GM12892 (cell line): ENCODE data around the gene PTPRU.

Experiments used
- DNase-seq: peaks from one replicate; pipeline ENCODE4 v3.0.0; 2011; ENCODE audit not compliant: insufficient read length
- FAIRE-seq: peaks from 2 replicates; lab custom pipeline; 2011; peaks lifted over from hg19 to GRCh38; lab: Jason Lieb, UNC
- POLR2A ChIP-seq: IDR thresholded peaks from 2 replicates; pipeline ENCODE4 v1.6.1; 2011; ENCODE audit warnings: low read depth, low read length, control low read depth
- POLR2AphosphoS5 ChIP-seq: IDR thresholded peaks from 2 replicates; pipeline ENCODE4 v1.6.1; 2011; ENCODE audit warnings: low read depth, low read length, control low read depth
- TAF1 ChIP-seq: IDR thresholded peaks from 2 replicates; pipeline ENCODE4 v1.6.1; 2011; ENCODE audit warnings: low read depth, mild to moderate bottlenecking, control low read depth, low read length, borderline replicate concordance

The PTPRU gene

DNA sequence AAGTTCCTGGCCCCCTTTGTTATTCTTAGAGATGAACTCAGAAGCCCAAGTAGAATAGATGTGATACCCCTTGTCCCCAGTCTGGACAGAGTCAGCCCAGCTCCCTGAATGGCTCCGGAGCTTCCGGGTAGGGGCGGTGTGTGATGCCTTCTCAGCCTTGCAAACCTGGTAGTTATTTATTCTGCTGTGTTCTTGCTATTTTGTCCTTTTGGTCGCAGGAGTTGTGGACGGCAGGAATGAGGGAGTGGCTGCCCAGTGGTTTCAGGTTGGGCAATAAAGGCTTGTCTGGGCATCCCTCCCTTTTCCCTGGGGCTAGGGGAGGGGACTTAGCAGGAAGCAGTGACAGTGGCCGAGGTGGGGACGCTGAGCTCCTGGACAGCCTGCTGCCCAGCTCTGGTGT lies 2.8 kb downstream of the PTPRU start:
- DNase-seq (no peak), FAIRE-seq (no peak)
- TF ChIP-seq POLR2A, result no peak
- no peak for TF ChIP-seq TAF1
- TF ChIP-seq POLR2AphosphoS5, result no peak

DNA sequence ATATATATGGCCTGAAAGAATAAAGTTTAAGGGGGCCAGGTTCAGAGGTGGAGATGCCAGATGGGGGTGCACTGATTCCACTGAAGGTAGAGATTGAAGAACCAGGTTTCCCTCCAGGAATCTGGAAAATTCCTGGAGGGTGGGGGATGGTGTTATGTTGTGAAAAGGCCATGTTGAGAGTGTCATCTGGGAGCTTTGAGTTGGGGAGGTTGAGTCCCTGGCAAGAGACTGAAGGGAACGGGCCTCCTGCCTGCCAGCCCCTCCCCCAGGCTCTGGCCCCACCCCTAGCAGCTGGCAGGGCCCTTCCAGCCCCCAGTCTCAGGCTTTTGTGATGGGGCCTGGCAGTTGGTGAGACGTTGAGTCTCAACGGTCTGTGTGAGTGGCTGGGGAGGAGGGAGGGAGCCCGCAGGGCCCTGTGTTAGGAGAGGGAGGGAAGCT lies 4.1 kb downstream of the PTPRU start:
- TF ChIP-seq TAF1 (no peak), POLR2A (no peak), POLR2AphosphoS5 (no peak)
- DNase-seq (no peak), FAIRE-seq (no peak)

DNA sequence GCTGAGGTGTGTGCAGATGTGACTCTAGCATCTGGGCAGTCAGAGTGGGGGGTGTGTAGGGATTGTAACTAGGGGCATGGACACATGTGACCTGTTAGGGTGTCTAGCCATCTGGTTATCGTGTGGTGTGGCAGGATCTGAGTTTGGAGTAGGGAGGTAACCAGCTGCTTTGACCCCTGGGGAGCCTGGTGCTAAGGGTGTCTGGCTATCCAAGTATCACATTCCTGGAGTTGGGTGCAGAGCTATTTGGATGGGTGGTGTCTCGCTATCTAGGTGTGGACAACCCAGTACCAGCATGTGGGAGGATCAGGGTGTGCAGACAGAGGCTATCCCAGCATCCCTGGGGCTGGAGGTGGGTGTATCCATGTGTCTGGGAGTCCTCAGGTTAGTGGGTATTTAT lies 4.7 kb downstream of the PTPRU start:
- FAIRE-seq, result no peak
- TF ChIP-seq POLR2AphosphoS5, result no peak
- TF ChIP-seq POLR2A, result no peak
- DNase-seq, result no peak

DNA sequence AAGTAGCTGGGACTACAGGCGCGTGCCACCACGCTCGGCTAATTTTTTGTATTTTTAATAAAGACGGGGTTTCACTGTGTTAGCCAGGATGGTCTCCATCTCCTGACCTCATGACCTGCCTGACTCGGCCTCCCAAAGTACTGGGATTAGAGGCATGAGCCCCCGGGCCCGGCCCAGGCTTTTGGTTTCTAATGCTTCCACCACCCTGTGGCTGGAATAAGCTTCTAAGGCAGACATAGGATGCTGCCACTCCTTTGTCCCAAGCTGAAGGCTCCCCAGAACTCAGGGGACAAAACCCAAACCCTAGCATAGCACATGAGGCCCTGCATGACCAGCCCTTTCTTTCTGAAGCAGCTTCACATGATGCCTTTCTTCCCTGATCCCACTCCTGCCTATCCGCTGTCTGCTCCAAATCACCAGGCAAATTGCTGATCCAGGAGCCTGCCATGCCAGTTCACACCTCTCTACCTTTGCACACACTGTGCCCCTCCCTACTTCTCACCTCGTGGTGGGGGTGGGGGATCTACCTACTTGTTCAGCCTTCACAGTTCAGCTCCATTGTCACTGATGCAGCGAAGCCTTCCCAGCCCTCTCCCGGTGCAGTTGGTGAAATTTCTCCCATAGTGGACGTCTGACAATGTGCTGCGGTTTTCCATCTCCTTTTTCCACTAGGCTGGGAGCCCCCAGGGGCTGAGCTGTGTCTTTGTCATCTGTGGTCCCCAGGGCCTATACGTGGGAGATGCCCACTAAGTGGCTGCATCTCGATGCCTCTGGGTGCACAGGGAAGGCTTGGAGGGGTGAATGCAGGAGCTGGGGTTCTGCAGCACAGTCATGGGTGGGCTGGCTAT lies 6.9 kb downstream of the PTPRU start:
- no peak for TF ChIP-seq TAF1
- no peak for TF ChIP-seq POLR2A
- no peak for TF ChIP-seq POLR2AphosphoS5
- DNase-seq (no peak), FAIRE-seq (no peak)

DNA sequence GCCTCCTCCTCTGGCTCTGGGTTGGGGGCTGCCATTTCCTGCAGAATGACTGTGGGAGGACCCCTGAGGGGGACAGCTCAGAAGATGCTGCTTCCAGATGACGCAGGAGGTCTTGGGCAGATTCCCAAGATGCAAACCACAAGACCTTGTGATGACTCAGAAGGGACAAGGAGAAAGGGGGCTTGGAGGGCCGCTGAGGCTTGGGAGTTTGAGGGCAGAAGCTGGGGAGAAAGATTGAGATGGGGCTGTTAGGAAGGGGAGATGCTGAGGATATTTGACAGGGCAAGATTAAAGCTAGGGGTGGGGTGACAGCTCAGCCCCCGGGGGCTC lies 7.5 kb downstream of the PTPRU start:
- no peak for TF ChIP-seq TAF1
- TF ChIP-seq POLR2A, result no peak
- TF ChIP-seq POLR2AphosphoS5, result no peak

DNA sequence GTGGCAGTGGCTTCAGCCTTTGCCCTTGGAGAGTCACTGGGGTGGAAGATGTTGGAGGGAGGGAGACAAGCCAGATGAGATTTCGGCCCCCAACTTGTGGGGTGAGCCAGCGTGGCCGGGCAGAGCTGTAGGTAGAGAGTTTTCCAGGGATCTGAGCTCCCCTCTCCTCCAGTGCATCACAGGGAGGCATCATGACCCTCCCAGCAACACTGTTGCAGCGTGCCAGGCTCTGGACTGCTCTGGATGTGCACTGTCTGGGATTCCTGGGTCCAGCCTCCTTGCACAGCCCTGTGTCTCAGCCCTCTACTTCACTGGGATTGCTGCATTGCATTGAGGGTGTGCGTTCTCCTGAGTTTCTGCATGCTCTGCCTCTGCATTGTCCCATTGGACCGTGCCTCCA lies 8.9 kb downstream of the PTPRU start:
- no peak for FAIRE-seq
- no peak for TF ChIP-seq TAF1
- TF ChIP-seq POLR2A, result no peak
- no peak for TF ChIP-seq POLR2AphosphoS5
- no peak for DNase-seq

More for the DNA sequence above, 7.5 kb downstream of the PTPRU start:
- FAIRE-seq (no peak), DNase-seq (no peak)

DNA sequence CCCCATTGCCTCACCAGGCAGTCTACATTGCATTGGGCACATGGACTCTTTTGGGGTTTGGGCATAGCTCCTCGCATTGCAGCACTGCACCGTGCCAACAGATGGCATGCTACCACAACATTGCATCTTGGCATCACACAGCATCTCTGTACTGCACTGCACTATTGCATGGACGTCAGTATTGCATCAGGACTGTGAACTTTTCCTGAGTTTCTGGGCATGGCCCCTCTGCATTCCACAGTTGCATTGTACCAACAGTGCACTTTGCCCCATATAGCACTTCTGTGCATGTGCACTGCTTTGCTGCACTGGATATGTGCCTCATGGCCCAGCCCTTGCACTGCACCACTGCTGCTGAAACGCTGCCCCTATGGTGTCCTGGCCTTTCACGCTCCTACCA lies 9.6 kb downstream of the PTPRU start:
- DNase-seq, result no peak
- no peak for FAIRE-seq
- TF ChIP-seq POLR2AphosphoS5 (no peak), TAF1 (no peak), POLR2A (no peak)

DNA sequence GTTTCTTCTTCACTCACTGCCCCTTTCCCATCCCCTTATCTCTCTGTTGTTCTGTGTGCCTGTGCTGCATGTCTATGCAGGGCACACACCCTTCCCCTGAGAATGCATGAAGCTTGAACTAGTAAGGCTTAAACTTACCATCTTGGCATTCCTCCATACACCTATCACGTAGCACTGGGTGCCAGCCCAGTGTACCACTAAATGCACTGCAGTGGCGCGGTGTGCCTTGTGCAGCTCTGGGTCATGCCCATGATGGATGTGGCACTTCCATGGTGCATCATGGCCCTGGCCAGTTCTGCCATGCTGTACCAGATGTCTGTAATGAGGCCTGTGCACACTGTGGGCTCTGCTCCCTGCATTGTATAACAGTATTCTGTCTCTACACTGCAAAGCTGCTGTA lies 10.7 kb downstream of the PTPRU start:
- no peak for TF ChIP-seq TAF1
- no peak for TF ChIP-seq POLR2A
- TF ChIP-seq POLR2AphosphoS5, result no peak

DNA sequence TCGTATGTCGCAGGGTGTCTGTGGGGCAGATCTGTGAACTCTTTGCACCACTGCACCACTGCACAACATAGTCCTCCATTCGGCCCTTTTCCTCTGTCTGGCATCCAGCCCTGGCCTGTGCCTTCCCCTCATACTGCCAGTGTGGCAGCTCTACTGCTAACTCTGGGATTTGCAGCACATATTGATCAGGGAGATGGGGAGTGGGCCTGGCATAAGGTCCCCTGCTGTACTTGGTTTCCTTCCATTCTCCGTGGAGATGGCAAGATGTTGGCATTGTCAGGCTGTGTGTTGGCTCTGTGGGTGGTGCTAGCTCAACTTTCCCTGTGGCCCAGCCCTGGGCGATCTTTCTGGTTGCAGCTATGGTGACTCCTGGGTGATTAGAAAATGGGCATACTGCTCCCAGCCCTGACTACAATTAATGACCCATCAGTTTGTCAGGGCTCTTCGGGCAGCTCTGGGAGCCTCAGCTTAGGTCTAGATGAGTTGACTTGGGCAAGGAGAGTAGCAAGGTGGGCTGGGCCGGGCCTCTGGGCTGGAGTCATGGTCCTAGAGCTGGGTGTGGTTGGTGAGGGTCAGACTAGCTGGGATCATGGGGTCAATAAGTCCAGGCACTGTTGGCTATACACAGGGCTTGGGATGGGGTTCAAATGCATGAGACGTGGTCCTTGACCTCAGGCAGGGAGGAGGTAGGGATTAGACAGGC lies 11.4 kb downstream of the PTPRU start:
- FAIRE-seq (no peak), DNase-seq (no peak)
- no peak for TF ChIP-seq POLR2AphosphoS5
- no peak for TF ChIP-seq POLR2A
- no peak for TF ChIP-seq TAF1

More for the DNA sequence above, 10.7 kb downstream of the PTPRU start:
- FAIRE-seq (no peak), DNase-seq (no peak)

DNA sequence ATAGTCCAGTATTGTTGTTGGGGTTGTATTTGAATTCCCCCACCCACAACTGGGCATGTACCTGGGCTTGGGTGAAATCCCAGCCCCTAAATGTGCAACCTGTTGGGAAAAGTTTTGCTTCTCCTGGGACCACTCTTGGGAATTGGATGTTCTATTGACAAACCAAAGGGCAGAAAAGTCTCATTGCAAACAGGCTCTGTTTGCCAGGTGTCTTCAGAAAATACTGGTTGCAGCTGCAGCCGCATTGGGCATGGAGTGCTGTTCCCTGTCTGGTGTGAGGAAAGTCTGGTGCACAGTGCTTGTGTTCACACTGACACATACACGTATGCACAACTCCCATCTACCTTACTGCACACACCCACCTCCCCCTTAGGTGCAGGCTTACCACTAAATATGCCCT lies 12.1 kb downstream of the PTPRU start:
- TF ChIP-seq POLR2AphosphoS5 (no peak), POLR2A (no peak), TAF1 (no peak)
- FAIRE-seq (no peak), DNase-seq (no peak)

DNA sequence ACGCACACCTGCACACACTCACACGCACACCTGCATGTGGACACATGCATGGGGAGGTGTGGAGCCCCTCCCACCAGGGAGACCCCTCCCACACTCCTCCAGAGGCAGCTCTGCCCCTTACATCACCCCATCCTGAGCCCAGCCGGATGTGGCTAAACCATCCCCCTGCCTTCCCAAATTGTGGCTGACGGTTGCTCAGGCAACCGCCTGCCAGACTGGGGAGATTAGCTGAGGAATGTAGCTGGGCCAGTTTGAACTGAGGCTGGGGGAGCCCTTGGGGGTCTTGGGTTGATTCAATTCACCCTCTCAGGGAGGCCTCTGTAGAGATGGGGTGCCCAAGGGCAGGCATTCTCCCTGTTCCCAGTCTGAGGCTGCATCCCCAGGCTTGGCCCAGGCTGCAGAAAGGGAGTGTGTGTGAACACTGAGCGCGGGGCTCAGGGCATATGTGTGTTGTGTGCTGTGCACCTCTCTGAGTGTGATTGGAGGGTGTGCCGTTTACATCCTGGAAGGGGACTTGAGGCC lies 12.9 kb downstream of the PTPRU start:
- FAIRE-seq (no peak), DNase-seq (no peak)
- TF ChIP-seq POLR2A, result no peak
- TF ChIP-seq TAF1, result no peak
- no peak for TF ChIP-seq POLR2AphosphoS5
